ENCODE measurements around the gene BHLHE23.
"Not testable (repeated sequence)": the region's sequence is repeated elsewhere in the genome, so short reads cannot be mapped to it uniquely, and the experiment has no call there.

BHLHE23 gene

DNA sequence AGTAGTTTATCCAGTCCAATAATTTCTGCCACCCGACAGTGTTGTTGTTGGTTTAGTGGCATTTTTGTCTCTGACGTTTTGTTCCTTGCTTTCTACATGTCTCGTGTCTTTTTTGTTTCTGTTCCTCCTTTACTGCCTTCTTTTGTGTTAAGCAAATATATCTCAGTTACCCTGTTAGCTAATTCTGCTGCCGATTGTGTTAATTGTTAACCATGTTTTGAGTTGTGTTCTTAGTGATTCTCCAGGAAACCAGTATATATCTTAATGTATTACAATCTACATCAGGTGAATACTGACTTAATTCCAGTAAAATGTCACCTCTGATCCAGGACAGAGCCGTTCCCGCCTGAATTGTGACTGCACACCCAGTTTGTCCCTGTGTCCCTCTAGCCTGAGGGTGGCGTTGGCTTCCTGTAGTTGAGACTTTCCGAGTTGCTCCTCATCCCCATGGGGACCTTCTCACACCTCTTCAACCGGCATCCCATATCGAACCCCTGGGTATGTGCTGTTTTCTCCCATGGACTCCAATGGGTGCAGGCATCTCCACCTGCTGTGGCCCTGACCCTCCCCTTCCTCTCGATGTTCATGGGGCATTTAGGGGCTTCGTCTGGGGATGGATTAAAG, 35.8 kb upstream of the BHLHE23 start:
- DNase-seq, result no peak

DNA sequence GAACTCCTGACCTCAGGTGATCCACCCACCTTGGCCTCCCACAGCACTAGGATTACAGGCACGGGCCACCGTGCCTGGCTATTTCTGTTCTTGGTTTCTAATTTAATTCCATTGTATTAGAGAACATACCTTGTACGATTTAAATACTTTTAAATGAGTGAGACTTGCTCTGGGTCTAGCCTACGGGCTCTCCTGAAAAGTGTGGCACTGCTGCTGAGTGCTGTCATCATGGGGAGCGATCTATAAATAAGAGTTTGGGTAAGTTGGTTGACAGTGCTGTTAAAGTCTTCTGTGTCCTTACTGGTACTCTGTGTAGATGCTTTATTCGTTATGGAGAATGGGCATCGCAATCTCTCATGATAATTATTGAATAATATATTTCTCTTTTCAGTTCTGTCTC, 35.0 kb upstream of the BHLHE23 start:
- no peak for DNase-seq

DNA sequence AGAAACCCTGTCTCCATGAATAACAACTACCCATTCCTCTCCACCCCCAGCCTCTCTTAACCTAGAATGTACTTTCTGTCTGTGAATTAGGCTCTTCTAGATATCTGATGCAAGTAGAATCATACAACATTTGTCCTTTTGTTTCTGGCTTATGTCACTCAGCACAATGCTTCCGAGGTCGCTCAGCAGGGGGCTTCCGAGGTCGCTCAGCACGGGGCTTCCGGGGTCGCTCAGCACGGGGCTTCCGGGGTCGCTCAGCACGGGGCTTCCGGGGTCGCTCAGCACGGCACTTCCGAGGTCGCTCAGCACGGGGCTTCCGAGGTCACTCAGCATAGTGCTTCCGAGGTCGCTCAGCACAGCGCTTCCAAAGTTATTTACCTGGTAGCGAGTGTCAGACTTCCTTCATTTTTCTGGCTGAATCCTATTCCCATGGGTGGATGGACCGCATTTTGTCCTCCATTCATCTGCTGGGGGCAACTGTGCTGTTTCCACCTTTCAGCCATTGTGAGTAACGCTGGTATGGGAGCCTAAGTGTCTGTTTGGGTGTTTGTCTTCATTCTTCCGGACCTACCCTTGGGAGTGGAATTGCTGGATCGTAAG, 31.0 kb upstream of the BHLHE23 start:
- no peak for DNase-seq

DNA sequence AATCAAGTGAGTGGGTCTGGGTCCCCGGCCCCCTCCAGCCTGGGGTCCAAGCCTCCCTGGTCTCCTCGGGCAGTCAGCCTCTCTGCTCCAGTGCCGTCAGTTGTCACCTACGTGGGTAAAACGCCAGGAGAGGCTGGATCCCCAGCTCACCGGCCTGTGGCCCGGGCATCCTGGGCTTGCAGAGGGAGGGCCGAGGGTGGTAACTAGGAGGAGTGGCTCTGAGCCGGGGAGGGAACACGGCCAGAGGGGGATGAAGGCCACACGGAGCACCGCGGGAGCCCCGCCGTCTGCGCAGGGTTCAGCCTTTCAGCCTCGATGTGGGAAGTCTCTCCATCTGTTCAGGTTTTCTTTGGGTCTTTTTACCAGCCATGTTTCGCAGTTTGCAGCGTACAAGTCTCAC, 29.5 kb upstream of the BHLHE23 start:
- DNase-seq, result no peak

DNA sequence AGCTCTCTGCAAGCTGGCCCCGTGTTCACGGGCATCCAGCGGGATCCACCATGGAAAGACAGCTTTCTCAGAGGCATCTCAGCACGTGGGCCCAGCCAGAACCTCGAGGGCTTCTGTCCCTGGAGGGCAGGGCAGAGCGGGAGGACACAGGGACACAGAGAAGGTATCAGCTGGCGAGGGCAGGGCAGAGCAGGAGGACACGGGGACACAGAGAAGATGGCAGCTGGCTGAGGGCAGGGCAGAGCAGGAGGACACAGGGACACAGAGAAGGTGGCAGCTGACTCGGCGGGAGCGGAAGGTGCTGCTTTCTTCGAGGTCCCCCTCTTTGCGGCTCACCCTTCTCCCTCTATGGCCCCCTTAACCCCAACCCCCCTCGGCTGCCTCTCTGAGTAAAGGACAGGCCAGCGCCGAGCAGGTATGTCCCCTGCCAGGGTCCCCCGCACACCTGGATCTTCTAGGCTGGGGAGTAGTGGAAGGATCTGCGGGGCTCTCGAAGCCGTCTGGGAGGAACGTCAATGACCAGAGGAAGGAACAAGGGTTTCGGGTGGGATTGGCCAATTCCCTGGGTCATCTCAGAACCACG, 28.9 kb upstream of the BHLHE23 start:
- DNase-seq, result no peak

DNA sequence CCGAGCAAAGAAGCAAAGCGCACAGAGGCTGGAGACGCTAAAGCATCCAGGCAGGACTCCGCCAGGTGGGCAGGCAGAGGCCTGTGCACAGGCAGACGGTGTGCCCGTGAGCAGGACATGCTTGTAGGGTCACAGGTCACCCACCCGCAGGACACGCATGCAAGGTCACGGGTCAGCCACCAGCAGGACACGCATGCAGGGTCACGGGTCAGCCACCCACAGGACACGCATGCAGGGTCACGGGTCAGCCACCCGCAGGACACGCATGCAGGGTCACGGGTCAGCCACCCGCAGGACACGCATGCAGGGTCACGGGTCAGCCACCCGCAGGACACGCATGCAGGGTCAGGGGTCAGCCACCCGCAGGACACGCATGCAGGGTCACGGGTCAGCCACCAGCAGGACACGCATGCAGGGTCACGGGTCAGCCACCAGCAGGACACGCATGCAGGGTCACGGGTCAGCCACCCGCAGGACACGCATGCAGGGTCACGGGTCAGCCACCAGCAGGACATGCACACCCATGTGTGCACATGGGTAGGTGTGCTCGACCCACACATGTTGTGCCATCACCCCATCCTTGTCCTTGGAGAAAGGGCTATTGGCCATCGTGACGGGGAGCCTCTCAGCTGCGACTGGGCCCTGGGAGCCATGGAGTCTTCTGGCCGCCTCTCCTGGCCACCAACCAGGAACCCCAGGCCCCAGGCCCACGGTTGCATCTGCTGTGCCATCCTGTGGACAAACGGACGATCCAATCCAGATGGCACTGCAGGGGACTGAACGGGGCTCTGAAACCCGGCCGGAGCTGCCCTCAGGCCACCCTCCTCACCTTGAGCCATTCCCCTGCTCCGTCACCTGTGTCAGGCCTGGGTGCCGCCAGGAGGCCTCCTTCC, 28.2 kb upstream of the BHLHE23 start:
- DNase-seq, result not testable (repeated sequence)

DNA sequence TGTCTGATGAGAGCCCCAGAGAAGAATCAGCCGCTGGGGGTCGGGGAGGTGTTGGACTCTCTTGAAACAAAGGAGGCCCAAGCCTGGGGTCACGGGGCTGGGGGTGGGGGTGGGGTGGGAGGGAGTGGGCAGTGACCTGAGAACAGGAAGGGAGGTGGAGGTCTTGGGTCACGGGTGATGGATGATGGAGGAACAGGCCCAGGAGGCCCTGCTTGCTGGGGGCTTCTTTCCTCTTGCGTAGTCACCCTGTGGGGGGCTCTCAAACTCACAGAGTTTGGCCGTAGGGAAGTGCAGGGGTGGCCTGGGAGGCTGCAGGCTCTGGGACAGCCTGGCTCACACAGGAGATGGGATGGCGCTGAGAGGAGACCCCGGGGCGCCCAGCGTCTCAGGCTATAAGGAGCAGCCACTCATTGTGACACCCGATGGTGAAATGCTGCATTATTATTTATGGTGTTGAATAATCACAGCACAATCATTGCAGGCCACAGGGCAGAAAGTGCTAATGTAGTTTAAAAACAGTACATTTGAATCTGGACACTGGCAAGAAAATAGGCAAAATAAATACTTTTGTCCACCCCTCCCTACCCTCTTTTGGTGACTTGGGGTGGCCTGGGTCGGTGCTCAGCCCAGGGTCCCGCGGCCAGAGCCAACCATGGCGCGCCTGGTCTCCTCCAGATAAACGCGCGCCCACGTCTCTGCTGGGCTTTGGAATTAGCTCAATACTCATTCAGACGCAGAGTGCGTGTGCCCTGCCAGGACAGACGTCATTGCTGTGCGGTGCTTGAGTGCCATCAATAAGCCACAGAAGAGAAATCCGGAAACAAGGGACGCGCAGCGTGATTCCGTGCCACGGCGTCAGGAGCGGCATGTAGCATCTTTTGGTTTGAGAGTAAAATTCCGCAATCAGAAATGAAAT, 27.3 kb upstream of the BHLHE23 start:
- no peak for DNase-seq

DNA sequence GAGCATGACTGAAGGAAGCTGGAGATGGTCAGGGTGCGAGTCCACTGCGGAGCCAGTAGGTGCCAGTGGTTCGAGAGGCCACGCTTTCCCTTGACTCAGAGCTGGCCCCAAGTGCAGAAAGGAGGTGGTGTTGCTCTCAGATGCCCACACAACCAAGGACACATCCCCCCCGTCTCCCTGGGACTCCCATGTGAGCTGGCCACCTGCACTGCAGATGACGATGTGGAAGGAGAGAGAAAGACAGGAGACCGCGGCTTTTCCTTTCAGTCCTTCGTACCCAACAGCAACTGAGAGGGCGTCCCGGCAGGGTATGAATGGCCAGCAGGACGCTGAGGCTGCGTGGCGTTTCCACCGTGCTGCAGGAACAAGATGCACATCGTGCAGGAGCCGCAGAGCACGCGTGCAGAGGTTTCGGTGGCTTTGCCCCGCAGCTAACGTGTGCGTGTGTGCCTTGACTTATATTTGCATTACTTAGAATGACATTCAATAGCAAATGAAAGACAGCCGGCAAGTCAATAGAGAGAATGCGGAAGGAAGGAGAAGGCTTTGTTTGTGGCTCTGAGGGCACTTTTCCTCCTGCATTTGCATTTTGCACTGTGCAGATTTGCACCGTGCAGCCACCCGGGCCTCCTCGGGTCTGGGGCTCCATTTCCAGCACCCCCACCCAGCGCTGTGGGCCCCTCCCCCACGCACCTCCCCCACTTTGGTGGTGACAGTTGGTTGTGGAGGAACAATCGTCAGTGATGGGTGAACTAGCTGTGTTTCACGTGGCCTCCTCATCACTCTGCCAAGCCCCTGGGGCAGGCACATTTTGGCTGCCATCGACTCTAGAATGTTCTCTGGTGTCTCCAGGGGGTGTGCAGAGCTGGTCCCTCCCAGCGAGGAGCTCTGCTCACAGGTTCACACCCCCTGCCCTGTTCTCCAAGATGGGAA, 26.4 kb upstream of the BHLHE23 start:
- DNase-seq, result peak; percentile 37

DNA sequence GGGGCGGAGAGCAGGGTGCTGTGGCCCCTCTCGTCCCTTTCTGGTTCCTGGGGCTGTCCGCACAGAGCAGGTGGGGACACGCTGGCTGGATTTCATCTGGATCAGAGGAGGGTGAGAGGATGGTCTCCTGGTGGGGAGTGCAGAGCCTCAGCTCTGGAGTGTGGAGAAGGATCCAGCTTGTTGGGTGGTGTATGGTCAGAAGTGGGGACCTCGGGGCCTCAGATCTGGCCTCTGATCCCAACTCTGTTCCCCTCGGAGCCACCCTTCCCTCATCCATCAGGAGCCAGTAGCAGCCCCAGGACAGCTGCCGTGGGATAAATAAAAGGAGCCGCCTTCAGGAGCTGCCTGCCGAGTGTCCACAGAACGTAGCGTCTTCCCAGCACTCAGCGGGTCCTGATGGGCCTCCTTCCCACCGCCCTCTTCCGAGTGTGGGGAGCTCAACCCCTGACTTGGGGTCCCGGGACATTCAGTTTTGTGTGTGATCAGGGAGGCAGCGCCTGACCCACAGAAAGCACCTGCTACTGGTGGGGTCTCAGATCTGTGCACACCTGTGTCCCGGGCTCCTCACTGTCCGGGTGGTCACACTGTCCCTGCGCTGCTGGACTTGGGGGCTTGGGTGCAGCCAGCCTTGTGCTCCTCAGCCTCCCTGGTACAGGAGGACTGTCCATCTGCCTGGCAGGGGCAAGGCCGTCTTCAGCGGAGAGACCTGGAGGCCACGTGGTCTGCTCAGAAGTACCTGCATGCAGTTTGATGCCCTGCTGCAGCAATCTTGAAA, 25.4 kb upstream of the BHLHE23 start:
- no peak for DNase-seq

DNA sequence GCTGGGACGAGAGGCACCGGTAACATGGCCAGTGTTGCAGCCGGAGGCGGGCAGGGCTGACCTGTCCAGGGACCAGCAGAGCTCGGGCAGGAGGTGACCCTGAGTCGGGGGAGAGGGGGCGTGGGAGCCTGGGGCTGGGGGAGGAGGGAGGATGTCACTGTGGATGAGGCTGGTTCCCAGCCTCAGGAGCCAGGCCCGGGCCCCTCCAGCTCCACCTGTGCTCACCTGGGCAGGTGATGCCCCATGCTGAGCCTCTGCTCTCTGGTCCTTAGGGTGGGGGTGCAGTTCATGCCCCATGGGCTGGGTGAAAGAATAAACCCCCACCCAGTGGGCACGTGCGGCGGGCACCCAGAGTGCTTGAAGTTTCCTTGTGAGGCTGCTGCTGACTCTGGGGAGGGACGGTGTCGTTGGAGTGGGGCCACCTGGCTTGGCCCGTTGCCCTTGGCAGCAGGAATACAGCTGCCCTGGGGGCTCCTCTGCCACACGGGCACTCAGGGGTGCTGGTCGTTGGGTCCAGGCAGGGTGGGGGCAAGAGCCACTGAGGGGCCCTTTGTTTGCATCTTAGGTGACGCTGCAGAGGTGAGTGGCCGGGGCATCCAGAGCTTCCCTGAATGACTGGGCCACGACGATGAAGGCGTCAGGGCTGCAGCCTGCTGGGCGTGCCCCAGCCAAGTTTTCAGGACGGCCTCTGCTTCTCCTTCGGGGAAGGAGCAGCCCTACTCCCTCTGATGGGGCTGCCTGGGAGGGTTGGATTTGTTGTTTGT, 24.7 kb upstream of the BHLHE23 start:
- no peak for DNase-seq

DNA sequence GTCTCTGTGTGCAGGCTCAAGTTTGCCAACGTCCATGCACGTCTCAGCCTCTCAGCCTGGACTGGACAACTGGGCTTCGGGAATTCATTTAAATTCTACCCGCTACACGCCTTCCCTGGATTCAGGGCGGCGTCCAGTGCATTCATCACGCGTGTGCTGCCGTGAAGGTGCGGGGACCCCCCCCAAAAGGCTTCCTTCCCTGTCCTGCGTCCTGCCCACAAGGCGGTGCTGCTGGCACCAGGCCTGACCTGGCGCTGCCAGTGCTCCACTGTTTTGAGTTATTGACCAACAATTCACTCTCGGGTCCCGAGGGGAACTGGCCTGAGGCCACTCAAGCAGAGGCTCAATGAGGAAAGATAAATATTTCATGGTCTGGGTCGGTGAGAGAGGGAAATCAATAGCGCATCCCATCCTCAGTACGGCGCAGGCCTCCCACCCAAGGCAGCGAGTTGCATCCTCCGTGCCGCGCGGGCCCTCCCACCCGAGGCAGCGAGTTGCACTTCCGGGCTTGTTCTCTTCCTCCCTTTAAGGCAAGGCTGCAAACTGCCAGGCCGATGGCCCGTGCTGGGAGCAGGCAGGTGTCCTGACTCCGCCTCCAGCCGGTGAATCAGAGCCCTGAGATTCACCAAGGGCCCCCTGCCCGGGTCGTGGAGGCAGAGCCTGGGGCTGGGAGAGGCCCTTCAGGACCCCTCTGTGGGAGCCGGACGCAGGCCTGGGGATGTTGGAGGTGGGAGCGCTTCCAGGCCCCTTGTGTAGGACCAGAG, 22.8 kb upstream of the BHLHE23 start:
- no peak for DNase-seq

DNA sequence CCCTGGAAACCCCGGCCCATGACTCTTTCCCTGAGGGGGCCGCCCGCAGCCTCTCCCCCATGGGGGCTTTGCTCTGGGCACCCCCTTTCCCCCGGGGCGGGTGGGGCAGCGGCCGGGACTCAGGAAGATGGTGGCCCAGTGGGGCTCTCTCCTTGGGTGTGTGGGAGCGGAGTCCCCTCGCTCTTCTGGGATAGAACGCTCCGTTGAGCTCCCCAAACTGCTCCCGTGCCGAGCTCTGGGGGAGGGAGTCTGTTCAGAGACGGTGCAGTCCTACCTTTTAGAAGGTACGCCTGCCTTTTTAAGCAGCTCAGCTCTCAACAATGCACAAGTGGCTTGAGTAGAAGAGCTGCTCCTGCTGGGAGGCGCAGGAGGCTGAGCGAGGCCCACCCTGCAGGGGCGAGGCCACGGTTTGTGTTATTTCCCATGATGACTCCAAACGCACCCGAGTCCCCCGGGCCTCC, 21.7 kb upstream of the BHLHE23 start:
- no peak for DNase-seq

DNA sequence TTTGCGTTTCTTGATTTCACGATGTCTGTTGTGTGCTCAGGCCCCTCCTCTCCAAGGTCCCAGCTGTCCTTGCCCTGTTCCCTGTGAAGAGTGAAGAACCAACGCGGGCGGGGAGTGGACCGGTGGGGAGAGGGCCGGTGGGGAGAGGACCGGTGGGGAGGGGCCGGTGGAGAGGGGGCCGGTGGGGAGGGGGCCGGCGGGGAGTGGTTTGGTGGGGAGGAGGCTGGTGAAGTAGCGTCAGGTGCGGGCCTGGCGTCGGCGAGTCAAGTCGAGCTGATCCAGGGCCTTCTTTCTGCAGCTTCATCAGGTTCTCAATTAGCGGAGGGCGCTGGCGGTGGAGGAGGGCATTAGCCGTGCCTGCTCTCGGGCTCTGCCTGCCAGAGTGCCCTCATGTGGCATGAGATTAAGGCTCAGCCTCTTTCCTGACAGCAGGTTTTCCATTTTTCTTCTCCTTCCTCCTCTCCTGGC, 21.2 kb upstream of the BHLHE23 start:
- DNase-seq, result peak; percentile 71

DNA sequence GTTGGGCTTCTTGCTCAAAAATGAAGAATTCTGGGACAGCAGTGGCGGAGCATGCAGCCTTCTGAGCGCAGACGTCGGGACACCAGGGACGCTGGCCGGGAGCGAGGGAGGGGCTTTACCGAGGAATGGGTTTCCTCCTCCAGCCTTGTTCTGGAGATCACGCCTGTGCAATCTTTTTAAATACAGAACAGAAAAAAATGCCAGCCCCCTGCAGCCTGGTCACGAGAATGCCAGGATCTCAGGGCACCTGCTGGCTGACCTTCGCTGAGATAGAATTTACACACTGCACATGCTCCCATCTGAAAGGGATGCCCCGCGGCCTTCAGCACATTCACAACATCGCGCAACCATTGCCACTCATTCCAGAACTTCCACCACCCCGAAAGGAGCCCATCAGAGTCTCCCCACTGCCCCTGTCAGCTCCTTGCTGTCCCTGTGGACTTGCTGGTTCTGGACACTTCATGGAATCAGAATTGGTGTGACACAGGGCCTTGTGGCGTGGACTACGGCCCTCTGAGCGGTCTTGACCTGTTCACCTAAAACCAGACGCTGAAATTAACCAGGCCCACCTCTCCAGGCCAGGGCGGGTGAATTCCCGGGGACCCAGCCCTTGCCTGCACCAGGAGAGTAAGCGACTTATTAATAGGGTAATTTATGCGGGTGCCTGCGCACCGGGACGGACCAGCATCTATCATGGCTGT, 20.6 kb upstream of the BHLHE23 start:
- no peak for DNase-seq

DNA sequence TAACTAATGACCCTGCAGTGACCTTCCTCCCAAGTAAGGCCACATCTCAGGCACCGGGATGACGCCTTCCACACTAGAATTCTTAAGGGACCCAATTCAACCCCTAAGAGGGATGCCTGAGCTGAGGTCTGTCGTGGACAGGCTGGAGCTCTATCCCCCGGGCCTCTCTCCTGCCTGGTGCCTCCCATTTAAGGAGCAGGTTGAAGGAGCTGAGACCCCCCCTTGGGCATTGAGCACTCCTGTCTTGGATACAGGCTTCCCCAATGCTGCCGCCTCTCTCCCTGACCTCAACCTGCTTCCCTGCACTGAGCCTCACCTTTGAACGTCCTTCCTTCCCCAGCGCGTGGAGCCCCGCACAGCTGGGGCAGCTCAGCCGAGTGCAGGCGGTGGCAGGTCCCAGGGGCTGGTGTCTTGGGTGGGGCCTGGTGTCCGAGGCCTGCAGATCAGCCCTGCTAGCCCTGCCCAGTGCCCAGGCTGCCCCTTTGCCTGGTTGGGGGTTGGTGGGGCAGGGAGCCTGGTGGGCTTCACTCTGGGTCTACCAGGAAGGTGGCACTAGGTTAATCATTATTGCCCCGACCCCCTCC, 19.9 kb upstream of the BHLHE23 start:
- DNase-seq, result no peak

DNA sequence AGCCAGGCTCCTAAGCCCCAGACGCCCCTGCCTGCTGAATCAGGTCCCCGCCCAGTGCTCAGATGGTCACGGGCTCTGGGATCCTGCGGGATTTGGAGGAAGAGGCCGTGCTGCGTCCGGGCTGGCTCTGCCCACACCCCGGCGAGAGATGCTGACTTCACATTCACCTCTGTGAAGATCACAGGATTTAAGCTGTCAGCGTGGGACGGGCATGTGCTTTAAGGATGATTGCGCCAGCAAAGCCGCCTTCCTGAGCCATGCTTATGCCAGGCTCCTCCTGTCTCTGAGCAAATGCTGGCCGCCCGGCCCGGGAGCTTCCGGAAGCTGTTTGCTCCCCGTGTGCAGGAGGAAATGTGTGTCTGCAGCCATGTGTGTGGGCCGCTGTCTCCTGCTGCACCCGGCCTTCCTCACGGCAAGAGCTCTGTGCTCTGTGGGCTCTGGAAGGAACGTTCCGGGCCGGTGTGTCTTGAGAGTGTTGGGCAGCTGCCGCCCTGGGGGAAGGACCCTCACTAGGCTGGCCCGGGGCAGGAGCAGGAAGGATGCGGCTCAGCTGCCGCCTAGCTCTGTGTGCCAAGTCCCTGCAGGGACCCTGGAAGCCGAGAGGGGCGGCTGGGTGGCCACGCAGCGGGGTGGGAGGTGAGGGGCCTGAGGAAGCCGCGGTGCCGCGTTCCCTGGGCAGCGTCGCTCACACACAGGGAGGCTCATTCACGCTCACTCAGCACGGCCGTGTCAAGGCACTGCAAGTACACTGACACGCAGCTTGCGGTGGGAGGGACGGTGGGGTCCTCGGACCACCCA, 19.0 kb upstream of the BHLHE23 start:
- peak; percentile 36 for DNase-seq

Data from hematopoietic multipotent progenitor cell treated with erythropoietin and hydrocortisone succinate and interleukin-3 and kit ligand, for 4 days (in vitro differentiated cells).